ENCODE measurements around the gene IGFBP7. TPM values are rescaled to one million over a fixed set of nuclear protein-coding genes. Genes with fewer than 3 reads are reported as not detected.

The IGFBP7 gene
- total RNA-seq, 4 donors from 2014 or later: 117 to 241 (median 152) TPM

GRCh38 chr4:57153207-57153606, 43.0 kb upstream of the IGFBP7 start:
- no peaks in the 10 kb centered on the region for H3K9me3 ChIP-seq
- in situ Hi-C loops (cut with MboI; ENCODE audit: low sequenced_read_pairs in 4 of 4) (no loop called here), intact Hi-C loops (cut with DNase I; ENCODE audit: low total_unique reads) (no loop called here)
- no peaks in the 10 kb centered on the region for H3K4me1 ChIP-seq
- no peaks in the 10 kb centered on the region for H3K36me3 ChIP-seq
- H3K4me3 ChIP-seq: no peak overlapping the region
- peaks cover 0 to 3% (median 0%) of the 10 kb centered on the region in 3 donors for H3K27me3 ChIP-seq
- no peak overlapping the region for H3K27ac ChIP-seq
- DNase-seq (no peak), ATAC-seq (no peak)
- no peak for TF ChIP-seq POLR2A (IDR thresholded peaks at IDR 0.05)
- TF ChIP-seq CTCF (IDR thresholded peaks at IDR 0.05 in 4 of 5, conservative IDR thresholded peaks at IDR 0.05 in 1 of 5): no peak

- DNase-seq (no peak), ATAC-seq (no peak)
- Histone ChIP-seq H3K36me3 (no peaks in the 10 kb centered on the region), H3K27ac (no peak overlapping the region), H3K9me3 (no peaks in the 10 kb centered on the region), H3K4me1 (no peaks in the 10 kb centered on the region), H3K4me3 (no peak overlapping the region), H3K27me3 (peaks cover 0 to 3% (median 0%) of the 10 kb centered on the region in 3 donors)
- no peak for TF ChIP-seq POLR2A (IDR thresholded peaks at IDR 0.05)
- TF ChIP-seq CTCF (IDR thresholded peaks at IDR 0.05 in 4 of 5, conservative IDR thresholded peaks at IDR 0.05 in 1 of 5): no peak
- in situ Hi-C loops (cut with MboI; ENCODE audit: low sequenced_read_pairs in 4 of 4): no loop called here
- intact Hi-C loops (cut with DNase I; ENCODE audit: low total_unique reads): no loop called here
Measured at GRCh38 chr4:57151481-57151880, 41.3 kb upstream of the IGFBP7 start.

- Histone ChIP-seq H3K4me3 (no peak overlapping the region), H3K27ac (no peak overlapping the region), H3K9me3 (no peaks in the 10 kb centered on the region), H3K4me1 (no peaks in the 10 kb centered on the region), H3K27me3 (peaks cover 0 to 1% (median 0%) of the 10 kb centered on the region in 3 donors), H3K36me3 (no peaks in the 10 kb centered on the region)
- ATAC-seq (no peak), DNase-seq (no peak)
- intact Hi-C loops (cut with DNase I; ENCODE audit: low total_unique reads) (no loop called here), in situ Hi-C loops (cut with MboI; ENCODE audit: low sequenced_read_pairs in 4 of 4) (no loop called here)
- TF ChIP-seq CTCF (IDR thresholded peaks at IDR 0.05 in 4 of 5, conservative IDR thresholded peaks at IDR 0.05 in 1 of 5) (no peak), POLR2A (IDR thresholded peaks at IDR 0.05) (no peak)
Measured at GRCh38 chr4:57149833-57150232, 39.6 kb upstream of the IGFBP7 start.

GRCh38 chr4:57148831-57149505, 38.8 kb upstream of the IGFBP7 start:
- intact Hi-C loops (cut with DNase I; ENCODE audit: low total_unique reads): no loop called here
- Histone ChIP-seq H3K4me1 (no peaks in the 10 kb centered on the region), H3K4me3 (no peak overlapping the region), H3K27me3 (no peaks in the 10 kb centered on the region), H3K27ac (no peak overlapping the region), H3K9me3 (no peaks in the 10 kb centered on the region), H3K36me3 (no peaks in the 10 kb centered on the region)
- in situ Hi-C loops (cut with MboI; ENCODE audit: low sequenced_read_pairs in 4 of 4): no loop called here
- TF ChIP-seq CTCF (IDR thresholded peaks at IDR 0.05 in 4 of 5, conservative IDR thresholded peaks at IDR 0.05 in 1 of 5): no peak
- no peak for TF ChIP-seq POLR2A (IDR thresholded peaks at IDR 0.05)
- DNase-seq (no peak), ATAC-seq (no peak)

GRCh38 chr4:57148177-57148576, 38.0 kb upstream of the IGFBP7 start:
- Histone ChIP-seq H3K9me3 (no peaks in the 10 kb centered on the region), H3K27me3 (no peaks in the 10 kb centered on the region), H3K36me3 (no peaks in the 10 kb centered on the region), H3K4me1 (no peaks in the 10 kb centered on the region), H3K27ac (no peak overlapping the region), H3K4me3 (no peak overlapping the region)
- in situ Hi-C loops (cut with MboI; ENCODE audit: low sequenced_read_pairs in 4 of 4) (no loop called here), intact Hi-C loops (cut with DNase I; ENCODE audit: low total_unique reads) (no loop called here)
- ATAC-seq: no peak
- no peak for TF ChIP-seq CTCF (IDR thresholded peaks at IDR 0.05 in 4 of 5, conservative IDR thresholded peaks at IDR 0.05 in 1 of 5)
- DNase-seq: no peak

All from gastrocnemius medialis (tissue), 4 donors.